ENCODE measurements around the gene KLC1. TPM values are rescaled to one million over a fixed set of nuclear protein-coding genes. Genes with fewer than 3 reads are reported as not detected.

Gene KLC1
- total RNA-seq, 1 experiment from 2014 or later: 216 TPM

DNA sequence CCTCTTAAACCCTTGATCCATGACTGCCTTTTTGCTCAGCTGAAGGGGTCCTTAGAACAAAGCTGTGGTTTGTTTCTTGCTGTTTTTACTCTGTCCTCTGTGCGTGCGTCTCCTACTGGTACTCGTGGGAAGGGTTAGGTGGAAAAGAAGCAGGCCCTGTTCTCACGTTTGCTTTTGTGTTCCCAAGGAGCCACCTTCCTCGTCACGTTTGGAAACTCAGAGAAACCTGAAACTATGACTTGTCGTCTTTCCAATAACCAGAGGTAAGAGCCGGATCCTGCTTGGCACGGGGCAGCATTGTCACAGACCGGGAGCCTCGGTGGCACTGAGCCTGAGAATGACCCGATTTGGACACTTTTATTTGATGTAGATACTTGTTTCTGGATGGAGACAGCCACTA is 99.7 kb downstream of the KLC1 start:
- Mint-ChIP-seq H3K4me1 (ENCODE audit: insufficient read depth, unreplicated experiment) (no peaks in the 10 kb centered on the region), H3K27ac (ENCODE audit: low read depth, unreplicated experiment) (no peak overlapping the region), H3K9me3 (ENCODE audit: unreplicated experiment) (no peaks in the 10 kb centered on the region), H3K27me3 (ENCODE audit: insufficient read depth, unreplicated experiment) (no peaks in the 10 kb centered on the region), H3K4me3 (ENCODE audit: unreplicated experiment) (no peak overlapping the region), H3K36me3 (ENCODE audit: insufficient read depth, unreplicated experiment) (peaks cover 47% of the 10 kb centered on the region)
- DNase-seq (ENCODE audit: unreplicated experiment): no peak
- CTCF ChIA-PET: interaction anchor here (0.6 kb wide), 1 partner anchor 193 kb away, joined by 3 read pairs; no protein-coding TSS in a partner anchor
- TF ChIP-seq CTCF (IDR thresholded peaks at IDR 0.05; ENCODE audit: unreplicated experiment): no peak
- POLR2A ChIA-PET: no interaction called here
- BruUV-seq (replicated peaks): no TSS peak
- intact Hi-C loops (cut with micrococcal nuclease): no loop called here

GRCh38 chr14:103729496-103730448 is 100.8 kb downstream of the KLC1 start:
- intact Hi-C loops (cut with micrococcal nuclease): no loop called here
- POLR2A ChIA-PET: no interaction called here
- CTCF ChIA-PET: interaction anchor here (0.6 to 1.0 kb wide), 2 partner anchors 51 to 349 kb away, joined by 3 read pairs; no protein-coding TSS in a partner anchor

GRCh38 chr14:103730490-103731035 is 101.6 kb downstream of the KLC1 start:
- POLR2A ChIA-PET: no interaction called here
- Mint-ChIP-seq H3K4me3 (ENCODE audit: unreplicated experiment) (no peak overlapping the region), H3K27me3 (ENCODE audit: insufficient read depth, unreplicated experiment) (no peaks in the 10 kb centered on the region), H3K9me3 (ENCODE audit: unreplicated experiment) (no peaks in the 10 kb centered on the region), H3K27ac (ENCODE audit: low read depth, unreplicated experiment) (no peak overlapping the region), H3K4me1 (ENCODE audit: insufficient read depth, unreplicated experiment) (no peaks in the 10 kb centered on the region), H3K36me3 (ENCODE audit: insufficient read depth, unreplicated experiment) (peaks cover 51% of the 10 kb centered on the region)
- CTCF ChIA-PET: no interaction called here
- DNase-seq (ENCODE audit: unreplicated experiment): no peak
- no peak for TF ChIP-seq CTCF (IDR thresholded peaks at IDR 0.05; ENCODE audit: unreplicated experiment)
- intact Hi-C loops (cut with micrococcal nuclease): no loop called here
- BruUV-seq (replicated peaks): no TSS peak

More at GRCh38 chr14:103729496-103730448, 100.8 kb downstream of the KLC1 start:
- no peaks in the 10 kb centered on the region for H3K4me1 Mint-ChIP-seq (ENCODE audit: insufficient read depth, unreplicated experiment)
- no peaks in the 10 kb centered on the region for H3K9me3 Mint-ChIP-seq (ENCODE audit: unreplicated experiment)
- BruUV-seq (replicated peaks): no TSS peak
- H3K36me3 Mint-ChIP-seq (ENCODE audit: insufficient read depth, unreplicated experiment): peaks cover 52% of the 10 kb centered on the region
- TF ChIP-seq CTCF (IDR thresholded peaks at IDR 0.05; ENCODE audit: unreplicated experiment): no peak
- no peak overlapping the region for H3K27ac Mint-ChIP-seq (ENCODE audit: low read depth, unreplicated experiment)
- no peaks in the 10 kb centered on the region for H3K27me3 Mint-ChIP-seq (ENCODE audit: insufficient read depth, unreplicated experiment)
- H3K4me3 Mint-ChIP-seq (ENCODE audit: unreplicated experiment): no peak overlapping the region
- no peak for DNase-seq (ENCODE audit: unreplicated experiment)

GRCh38 chr14:103731481-103731880 is 102.5 kb downstream of the KLC1 start:
- no peak for DNase-seq (ENCODE audit: unreplicated experiment)
- Mint-ChIP-seq H3K27me3 (ENCODE audit: insufficient read depth, unreplicated experiment) (no peaks in the 10 kb centered on the region), H3K9me3 (ENCODE audit: unreplicated experiment) (no peaks in the 10 kb centered on the region), H3K4me3 (ENCODE audit: unreplicated experiment) (no peak overlapping the region), H3K27ac (ENCODE audit: low read depth, unreplicated experiment) (no peak overlapping the region), H3K4me1 (ENCODE audit: insufficient read depth, unreplicated experiment) (no peaks in the 10 kb centered on the region), H3K36me3 (ENCODE audit: insufficient read depth, unreplicated experiment) (peaks cover 46% of the 10 kb centered on the region)
- POLR2A ChIA-PET: no interaction called here
- intact Hi-C loops (cut with micrococcal nuclease): no loop called here
- no TSS peak for BruUV-seq (replicated peaks)
- CTCF ChIA-PET: no interaction called here
- no peak for TF ChIP-seq CTCF (IDR thresholded peaks at IDR 0.05; ENCODE audit: unreplicated experiment)

Data from MCF 10A (cell line).